IPS-15b (cell line): ENCODE measurements around the gene CATSPERZ.
A peak's percentile ranks its signal among the peaks of the same experiment; 100 is the strongest.

Source experiments
- H3K27me3 ChIP-seq: one replicate; pipeline ENCODE4 v1.6.1; 2013; ENCODE audit warnings: low read length; ENCODE audit not compliant: control insufficient read depth, insufficient read depth
- H3K36me3 ChIP-seq: one replicate; pipeline ENCODE4 v1.6.1; 2013; ENCODE audit warnings: low read length; ENCODE audit not compliant: control insufficient read depth, insufficient read depth
- H3K4me1 ChIP-seq: one replicate; pipeline ENCODE4 v1.6.1; 2013; ENCODE audit warnings: mild to moderate bottlenecking, low read length; ENCODE audit not compliant: control insufficient read depth, insufficient read depth
- H3K4me3 ChIP-seq: one replicate; pipeline ENCODE4 v1.5.1; 2013; ENCODE audit warnings: low read depth, low read length
- H3K9ac ChIP-seq: one replicate; pipeline ENCODE4 v1.6.1; 2013; ENCODE audit warnings: low read depth, mild to moderate bottlenecking, low read length
- H3K9me3 ChIP-seq: one replicate; pipeline ENCODE4 v1.6.1; 2013; ENCODE audit warnings: mild to moderate bottlenecking, low read length; ENCODE audit not compliant: control insufficient read depth, insufficient read depth

CATSPERZ gene

DNA sequence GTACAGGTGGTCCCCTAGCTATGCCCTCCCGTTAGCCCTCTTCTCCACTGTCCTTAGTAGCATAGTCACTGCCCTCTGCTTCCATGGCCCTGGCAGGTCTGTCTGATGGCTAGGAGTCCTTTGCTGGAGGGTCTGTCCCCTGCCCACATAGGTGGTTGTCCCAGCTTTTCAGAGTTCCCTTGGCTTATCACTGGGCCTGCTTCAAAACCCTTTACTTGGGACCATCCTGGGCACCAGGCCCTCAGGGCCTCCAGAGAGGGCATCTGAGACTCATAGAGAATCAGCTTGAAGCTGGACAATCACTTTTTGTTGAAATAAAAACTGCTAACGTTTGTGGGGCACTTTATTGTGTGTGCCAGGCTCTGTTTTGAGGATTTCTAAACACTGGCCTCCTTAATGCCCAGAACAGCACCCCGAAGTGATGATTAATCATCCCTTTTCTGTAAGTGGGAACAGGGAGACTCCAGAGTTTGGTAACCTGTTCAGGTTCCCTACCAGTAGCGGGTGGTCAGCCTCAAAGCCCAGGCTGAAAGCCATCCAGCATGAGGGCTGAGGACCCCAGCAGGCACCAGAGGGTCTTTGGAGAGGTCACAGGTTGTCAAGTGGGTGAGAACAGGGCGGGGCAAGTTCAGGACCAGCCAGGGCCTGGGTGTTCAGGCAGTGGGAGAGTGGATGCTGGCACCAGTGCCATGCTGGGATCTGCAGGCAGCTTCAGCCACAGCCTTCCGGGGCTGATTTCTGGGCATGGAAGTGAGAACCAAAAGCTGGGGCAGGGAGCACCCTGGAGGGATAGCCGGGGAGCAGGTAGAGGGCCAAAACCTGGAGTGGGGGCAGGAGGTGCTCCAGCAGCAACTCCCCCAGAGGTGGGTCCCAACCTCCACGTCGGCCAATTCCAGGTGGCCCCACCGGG, 9.6 kb upstream of the CATSPERZ start:
- Histone ChIP-seq H3K9me3 (no peaks in the 10 kb centered on the region), H3K4me3 (peak overlapping the region; percentile 41), H3K4me1 (no peaks in the 10 kb centered on the region), H3K9ac (no peak overlapping the region), H3K27me3 (peaks cover 65% of the 10 kb centered on the region), H3K36me3 (no peaks in the 10 kb centered on the region)

DNA sequence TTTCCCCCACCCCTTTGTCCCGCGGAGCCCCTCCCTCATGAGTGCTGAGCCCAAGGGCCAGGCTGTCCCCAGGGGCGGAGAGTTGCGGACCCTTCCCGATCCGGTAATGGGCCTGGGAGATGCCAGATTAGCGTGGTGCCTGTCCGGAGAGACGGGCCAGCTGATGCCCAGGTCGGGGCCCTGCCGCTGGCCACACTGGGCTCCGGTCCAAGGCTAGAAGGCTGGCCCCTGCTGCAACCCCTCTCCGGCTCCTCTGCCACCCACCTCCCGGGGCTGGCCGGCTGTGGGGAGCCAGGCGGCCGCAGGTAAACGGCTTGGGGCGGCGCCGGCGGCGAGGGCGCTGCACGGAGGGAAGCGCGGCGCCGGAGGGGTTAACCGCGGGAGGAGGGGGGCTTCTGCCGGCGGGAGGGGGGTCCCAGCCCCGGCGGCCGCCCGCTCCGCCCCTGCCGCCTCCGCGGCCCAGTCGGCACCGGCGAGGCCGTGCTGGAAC, 8.9 kb upstream of the CATSPERZ start, which contains the start of gene KCNK4:
Gene KCNK4, plus strand, starts transcription at position 41 of the 490 bp plus-strand sequence. CDS start 1,717 bp downstream, outside the sequence.
- H3K9ac ChIP-seq = no peak within 1 kb of the TSS

DNA sequence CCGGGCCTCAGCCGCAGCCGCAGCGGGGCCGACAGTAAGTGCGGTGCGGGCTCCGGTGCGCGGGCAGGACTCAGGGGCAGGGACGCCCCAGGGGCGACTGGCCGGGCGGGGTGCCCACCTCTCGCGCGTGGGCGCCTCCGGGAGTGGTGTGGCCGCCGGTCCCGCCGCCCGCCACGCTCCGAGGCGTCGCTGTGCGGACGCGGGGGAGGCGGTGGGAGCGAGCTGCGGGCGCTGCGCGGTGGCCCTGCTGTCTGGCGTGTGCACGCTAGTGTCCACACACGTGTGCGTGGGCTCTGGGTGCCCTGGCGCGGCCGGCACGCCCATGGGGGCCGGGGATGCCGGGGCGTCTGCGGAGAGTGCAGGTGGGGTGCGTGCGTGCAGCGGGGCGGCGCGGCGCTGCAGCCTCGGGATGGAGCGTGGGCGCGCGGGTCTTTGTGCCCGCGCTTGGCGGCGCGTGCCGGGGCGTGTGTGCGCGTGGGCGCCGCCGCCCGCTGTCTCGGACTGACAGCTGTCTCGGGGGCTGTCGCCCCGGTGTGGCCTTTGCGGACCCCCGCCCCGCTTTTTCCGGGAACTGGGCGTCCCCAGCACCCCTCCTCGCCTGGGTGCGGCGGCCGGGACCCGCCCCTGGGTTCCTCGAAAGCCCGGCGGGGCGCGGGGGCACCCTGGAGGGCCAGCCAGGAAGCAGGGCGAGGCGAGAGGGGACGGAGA, 8.3 kb upstream of the CATSPERZ start:
- H3K9me3 ChIP-seq = no peaks in the 10 kb centered on the region
- no peaks in the 10 kb centered on the region for H3K36me3 ChIP-seq
- no peak overlapping the region for H3K9ac ChIP-seq
- peak overlapping the region; percentile 39 for H3K4me3 ChIP-seq
- H3K27me3 ChIP-seq = peaks cover 78% of the 10 kb centered on the region
- no peaks in the 10 kb centered on the region for H3K4me1 ChIP-seq

More for the DNA sequence above, 8.9 kb upstream of the CATSPERZ start, which contains the start of gene KCNK4:
- Histone ChIP-seq H3K9me3 (no peaks in the 10 kb centered on the region), H3K4me3 (peak within 1 kb of the TSS; percentile 41), H3K36me3 (no peaks in the 10 kb centered on the region), H3K27me3 (peaks cover 72% of the 10 kb centered on the region), H3K4me1 (no peaks in the 10 kb centered on the region)

DNA sequence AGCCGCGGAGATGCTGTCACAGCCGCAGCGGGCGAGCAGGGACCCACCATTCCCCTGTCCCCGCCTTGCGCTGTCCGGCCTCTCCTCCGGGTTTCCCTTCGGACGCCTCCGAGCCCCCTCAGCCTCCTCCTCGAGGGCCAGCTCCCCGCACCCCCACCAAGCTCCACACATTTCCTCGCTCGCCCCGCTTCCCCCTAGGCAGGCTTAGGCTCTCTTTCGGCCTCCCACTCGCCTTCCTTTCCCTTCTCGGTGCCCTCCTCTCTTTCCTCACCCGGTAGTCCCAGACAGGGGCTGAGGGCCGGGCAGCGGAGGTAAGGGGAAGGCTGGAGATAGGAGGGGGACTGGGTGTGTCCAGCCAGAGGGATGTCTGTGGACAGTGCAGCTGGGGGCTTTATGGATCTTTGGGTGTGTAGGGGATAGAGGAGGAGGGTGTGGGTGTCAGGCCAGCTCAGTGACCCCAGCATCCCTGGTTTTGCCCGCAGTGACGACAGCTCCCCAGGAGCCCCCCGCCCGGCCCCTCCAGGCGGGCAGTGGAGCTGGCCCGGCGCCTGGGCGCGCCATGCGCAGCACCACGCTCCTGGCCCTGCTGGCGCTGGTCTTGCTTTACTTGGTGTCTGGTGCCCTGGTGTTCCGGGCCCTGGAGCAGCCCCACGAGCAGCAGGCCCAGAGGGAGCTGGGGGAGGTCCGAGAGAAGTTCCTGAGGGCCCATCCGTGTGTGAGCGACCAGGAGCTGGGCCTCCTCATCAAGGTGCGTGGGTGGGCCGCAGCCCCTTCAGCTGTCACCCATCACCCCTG, 7.5 kb upstream of the CATSPERZ start:
- H3K27me3 ChIP-seq = peaks cover 83% of the 10 kb centered on the region
- H3K36me3 ChIP-seq = no peaks in the 10 kb centered on the region
- no peaks in the 10 kb centered on the region for H3K9me3 ChIP-seq
- no peaks in the 10 kb centered on the region for H3K4me1 ChIP-seq
- H3K4me3 ChIP-seq = peak overlapping the region; percentile 39
- H3K9ac ChIP-seq = no peak overlapping the region

DNA sequence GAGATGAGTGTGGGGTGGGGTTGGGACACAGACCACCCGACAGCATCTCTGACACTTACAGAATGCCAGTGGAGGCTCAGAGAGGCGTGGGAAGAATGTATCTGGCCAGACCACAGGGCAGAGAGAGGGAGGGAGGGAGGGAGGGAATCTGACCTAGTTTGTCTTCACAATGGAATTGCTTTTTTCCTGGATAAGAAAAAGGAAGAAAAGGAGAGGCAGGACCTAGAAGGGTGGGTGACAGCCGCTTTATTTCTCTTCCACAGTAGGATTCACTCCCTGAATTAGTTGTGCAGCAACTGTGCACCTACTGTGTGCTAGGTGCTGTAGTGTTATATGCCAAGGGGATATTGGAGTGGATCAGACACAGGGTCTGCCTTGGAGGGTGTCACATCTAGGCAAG, 5.4 kb upstream of the CATSPERZ start:
- Histone ChIP-seq H3K27me3 (peaks cover 98% of the 10 kb centered on the region), H3K4me3 (no peak overlapping the region), H3K4me1 (no peaks in the 10 kb centered on the region), H3K9ac (no peak overlapping the region), H3K36me3 (no peaks in the 10 kb centered on the region), H3K9me3 (no peaks in the 10 kb centered on the region)

DNA sequence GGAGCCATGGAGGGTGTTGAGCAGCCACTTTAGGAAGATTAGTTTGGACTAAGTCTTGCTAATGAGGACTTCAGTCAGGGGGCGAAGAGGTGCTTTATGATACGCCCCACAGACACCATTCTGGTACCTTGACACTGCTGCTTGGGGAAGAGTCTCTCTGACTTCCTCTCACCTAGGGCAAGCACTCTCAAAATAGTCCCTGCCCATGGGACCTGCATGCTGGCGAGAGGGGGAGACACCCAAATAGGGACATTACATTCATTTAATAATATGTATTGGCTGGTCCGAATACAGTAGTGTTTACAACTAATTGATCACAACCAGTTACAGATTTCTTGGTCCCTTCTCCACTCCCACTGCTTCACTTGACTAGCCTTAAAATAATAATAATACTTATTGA, 4.4 kb upstream of the CATSPERZ start:
- H3K4me1 ChIP-seq = no peaks in the 10 kb centered on the region
- H3K27me3 ChIP-seq = peaks cover 98% of the 10 kb centered on the region
- H3K9me3 ChIP-seq = no peaks in the 10 kb centered on the region
- no peaks in the 10 kb centered on the region for H3K36me3 ChIP-seq
- H3K4me3 ChIP-seq = no peak overlapping the region
- no peak overlapping the region for H3K9ac ChIP-seq

DNA sequence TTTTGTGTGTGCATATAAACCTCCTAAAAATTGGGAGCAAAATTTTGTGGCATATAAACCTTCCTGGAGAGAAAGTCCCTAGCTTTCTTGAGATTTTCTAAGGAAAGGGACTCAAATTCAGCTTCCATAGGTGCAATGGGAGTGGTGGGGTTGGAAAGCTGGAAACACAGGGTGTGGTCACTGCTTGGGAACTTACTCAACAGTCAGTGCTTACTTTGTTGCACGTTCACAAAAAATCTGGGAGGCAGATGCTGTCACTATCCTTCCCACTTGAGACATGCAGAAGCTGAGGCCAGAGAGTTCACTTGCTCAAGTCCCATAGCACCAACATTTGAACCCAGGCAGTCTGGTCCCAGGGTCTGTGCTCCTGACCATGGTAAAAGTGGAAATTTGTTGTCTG, 3.9 kb upstream of the CATSPERZ start:
- Histone ChIP-seq H3K4me1 (no peaks in the 10 kb centered on the region), H3K4me3 (peak overlapping the region; percentile 45), H3K36me3 (no peaks in the 10 kb centered on the region), H3K27me3 (peaks cover 97% of the 10 kb centered on the region), H3K9me3 (no peaks in the 10 kb centered on the region), H3K9ac (no peak overlapping the region)

DNA sequence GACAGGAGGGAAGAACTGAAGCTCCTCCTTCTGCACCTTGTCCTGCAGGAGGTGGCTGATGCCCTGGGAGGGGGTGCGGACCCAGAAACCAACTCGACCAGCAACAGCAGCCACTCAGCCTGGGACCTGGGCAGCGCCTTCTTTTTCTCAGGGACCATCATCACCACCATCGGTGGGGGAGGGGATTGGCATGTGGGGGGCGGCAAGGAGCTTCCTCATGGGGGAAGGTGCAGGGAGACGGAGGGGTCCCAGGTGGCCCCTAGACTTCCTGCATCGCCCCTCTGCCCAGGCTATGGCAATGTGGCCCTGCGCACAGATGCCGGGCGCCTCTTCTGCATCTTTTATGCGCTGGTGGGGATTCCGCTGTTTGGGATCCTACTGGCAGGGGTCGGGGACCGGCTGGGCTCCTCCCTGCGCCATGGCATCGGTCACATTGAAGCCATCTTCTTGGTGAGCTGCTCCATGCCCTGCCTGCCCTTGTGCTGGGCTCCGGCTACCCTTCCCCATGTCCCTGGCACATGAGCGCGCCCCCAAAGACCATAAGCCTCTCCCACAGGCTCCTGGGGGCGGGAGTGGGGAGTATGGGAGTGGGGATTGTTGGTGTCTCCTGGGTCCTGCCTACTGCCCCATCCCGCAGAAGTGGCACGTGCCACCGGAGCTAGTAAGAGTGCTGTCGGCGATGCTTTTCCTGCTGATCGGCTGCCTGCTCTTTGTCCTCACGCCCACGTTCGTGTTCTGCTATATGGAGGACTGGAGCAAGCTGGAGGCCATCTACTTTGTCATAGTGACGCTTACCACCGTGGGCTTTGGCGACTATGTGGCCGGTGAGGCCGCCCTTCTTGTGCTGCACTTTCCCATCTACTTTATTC, 3.1 kb upstream of the CATSPERZ start:
- Histone ChIP-seq H3K36me3 (no peaks in the 10 kb centered on the region), H3K4me3 (peak overlapping the region; percentile 45), H3K4me1 (no peaks in the 10 kb centered on the region), H3K9me3 (no peaks in the 10 kb centered on the region), H3K9ac (no peak overlapping the region), H3K27me3 (peaks cover 99% of the 10 kb centered on the region)

DNA sequence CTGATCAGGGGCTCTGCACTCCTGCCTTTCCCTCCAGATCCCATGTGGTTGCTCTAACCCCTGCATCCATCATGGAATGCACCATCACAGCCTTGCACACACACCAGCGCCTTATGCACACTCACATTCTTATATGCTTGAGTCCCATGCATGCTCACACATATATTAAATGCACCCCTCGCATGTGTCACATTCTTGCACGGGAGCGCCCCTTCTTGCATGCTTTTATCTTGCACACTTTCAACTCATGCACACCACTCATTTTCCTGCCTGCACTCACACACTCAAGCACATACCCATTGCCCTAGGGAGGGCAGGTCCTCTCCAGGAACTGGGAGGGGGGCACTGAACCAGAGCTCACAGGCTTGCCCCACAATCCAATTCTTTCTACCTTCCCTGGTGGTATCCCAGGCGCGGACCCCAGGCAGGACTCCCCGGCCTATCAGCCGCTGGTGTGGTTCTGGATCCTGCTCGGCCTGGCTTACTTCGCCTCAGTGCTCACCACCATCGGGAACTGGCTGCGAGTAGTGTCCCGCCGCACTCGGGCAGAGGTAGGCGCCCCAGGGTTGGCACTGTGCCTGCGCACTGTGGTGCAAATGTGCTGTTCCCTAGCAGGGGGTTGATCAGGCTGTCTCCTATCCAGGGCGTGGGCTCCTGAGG, 2.3 kb upstream of the CATSPERZ start:
- Histone ChIP-seq H3K4me1 (no peaks in the 10 kb centered on the region), H3K27me3 (peaks cover 91% of the 10 kb centered on the region), H3K9me3 (no peaks in the 10 kb centered on the region)

DNA sequence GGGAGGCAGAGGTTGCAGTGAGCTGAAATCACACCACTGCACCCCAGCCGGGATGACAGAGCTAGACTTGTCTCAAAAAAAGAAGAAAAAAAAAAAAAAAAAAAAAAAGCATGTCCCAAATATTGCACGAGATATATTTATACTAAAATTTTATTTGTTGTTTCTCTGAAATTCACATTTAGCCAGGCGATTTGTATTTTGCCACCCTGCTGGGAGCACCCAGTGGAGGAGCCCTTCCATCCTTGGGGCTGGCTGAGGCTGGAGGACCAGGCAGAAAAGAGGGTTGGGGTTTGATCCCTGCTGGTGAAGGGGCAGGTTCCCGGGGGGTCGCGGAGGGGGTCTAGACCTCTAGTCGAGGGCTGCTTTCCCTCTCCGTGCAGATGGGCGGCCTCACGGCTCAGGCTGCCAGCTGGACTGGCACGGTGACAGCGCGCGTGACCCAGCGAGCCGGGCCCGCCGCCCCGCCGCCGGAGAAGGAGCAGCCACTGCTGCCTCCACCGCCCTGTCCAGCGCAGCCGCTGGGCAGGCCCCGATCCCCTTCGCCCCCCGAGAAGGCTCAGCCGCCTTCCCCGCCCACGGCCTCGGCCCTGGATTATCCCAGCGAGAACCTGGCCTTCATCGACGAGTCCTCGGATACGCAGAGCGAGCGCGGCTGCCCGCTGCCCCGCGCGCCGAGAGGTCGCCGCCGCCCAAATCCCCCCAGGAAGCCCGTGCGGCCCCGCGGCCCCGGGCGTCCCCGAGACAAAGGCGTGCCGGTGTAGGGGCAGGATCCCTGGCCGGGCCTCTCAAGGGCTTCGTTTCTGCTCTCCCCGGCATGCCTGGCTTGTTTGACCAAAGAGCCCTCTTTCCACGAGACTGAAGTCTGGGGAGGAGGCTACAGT, 952 bp upstream of the CATSPERZ start:
- Histone ChIP-seq H3K27me3 (peaks cover 80% of the 10 kb centered on the region), H3K4me3 (peak overlapping the region; percentile 65), H3K9ac (no peak overlapping the region), H3K36me3 (no peaks in the 10 kb centered on the region), H3K9me3 (no peaks in the 10 kb centered on the region), H3K4me1 (peaks cover 4% of the 10 kb centered on the region)

More for the DNA sequence above, 2.3 kb upstream of the CATSPERZ start:
- peak overlapping the region; percentile 45 for H3K4me3 ChIP-seq
- no peaks in the 10 kb centered on the region for H3K36me3 ChIP-seq
- no peak overlapping the region for H3K9ac ChIP-seq
